Mucosa of rectum (tissue), 2 donors: ENCODE results near the gene IFIH1.

ENCODE experiments used
- H3K27ac ChIP-seq, 2 donors: one replicate each; pipeline ENCODE4 v1.7.0; 2013; ENCODE audit warnings: inconsistent platforms in 2 of 2, low read depth in 2 of 2, low read length in 2 of 2
- H3K27me3 ChIP-seq, 2 donors: one replicate each; pipeline ENCODE4 v1.7.0; 2013; ENCODE audit warnings: low read length in 2 of 2; ENCODE audit not compliant: control insufficient read depth in 2 of 2, insufficient read depth in 2 of 2
- H3K36me3 ChIP-seq, 2 donors: one replicate each; pipeline ENCODE4 v1.7.0; 2013; ENCODE audit warnings: low read length in 2 of 2; ENCODE audit not compliant: control insufficient read depth in 2 of 2, insufficient read depth in 2 of 2
- H3K4me1 ChIP-seq, 2 donors: one replicate each; pipeline ENCODE4 v1.7.0; 2013; ENCODE audit warnings: low read length in 2 of 2, mild to moderate bottlenecking in 1 of 2; ENCODE audit not compliant: control insufficient read depth in 2 of 2, insufficient read depth in 2 of 2
- H3K4me3 ChIP-seq, 2 donors: one replicate each; pipeline ENCODE4 v1.7.0; 2013; ENCODE audit warnings: low read length in 2 of 2
- H3K9ac ChIP-seq, 2 donors: one replicate each; pipeline ENCODE4 v1.7.0; 2013; ENCODE audit warnings: low read length in 2 of 2, low read depth in 1 of 2, mild to moderate bottlenecking in 1 of 2
- H3K9me3 ChIP-seq, 2 donors: one replicate each; pipeline ENCODE4 v1.7.0; 2013; ENCODE audit warnings: low read length in 2 of 2; ENCODE audit not compliant: control insufficient read depth in 2 of 2
- donor health status: healthy.
- donor health status: Normal muscosa, but diverticular disease.

IFIH1 gene

DNA sequence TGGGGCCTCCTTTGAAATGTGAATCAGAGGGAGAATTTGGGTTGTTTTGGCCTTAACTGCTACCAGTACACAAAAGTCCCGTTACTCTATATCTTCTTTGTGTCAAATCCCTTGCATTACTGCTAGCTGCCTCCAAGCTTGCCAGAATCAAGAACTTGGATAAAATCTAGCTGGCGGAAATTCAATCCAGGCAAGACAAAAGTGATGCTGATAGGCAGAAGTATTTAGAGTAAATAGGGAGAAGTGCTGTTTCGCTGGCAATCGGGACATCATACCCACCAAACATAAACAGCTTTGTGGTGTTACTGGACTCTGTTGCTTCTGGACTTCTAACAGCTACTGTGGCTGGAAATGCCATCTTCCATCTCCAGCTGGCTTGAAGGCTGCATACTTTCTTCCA is 2.5 kb downstream of the IFIH1 start:
- no peak overlapping the region for H3K9ac ChIP-seq
- peaks cover 15 to 31% of the 10 kb centered on the region in 2 donors for H3K4me1 ChIP-seq

DNA sequence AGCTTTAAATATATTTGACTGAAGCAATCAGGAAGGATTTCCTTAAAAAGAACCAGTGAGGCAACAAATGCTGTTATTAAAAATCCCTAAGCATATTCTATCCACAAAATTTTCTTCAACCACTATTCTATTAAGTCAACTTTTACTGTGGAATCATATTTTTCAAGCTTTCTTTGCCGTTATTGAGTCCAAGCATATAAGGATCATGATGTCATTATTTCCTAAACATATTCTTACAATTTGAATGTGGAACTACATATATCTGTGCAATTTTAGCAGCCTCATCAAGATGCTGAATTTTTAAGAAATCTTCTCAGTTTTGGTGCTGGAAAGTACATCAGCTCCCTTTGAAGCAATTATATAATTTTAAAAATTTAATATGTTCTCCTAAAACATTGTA is 5.6 kb downstream of the IFIH1 start:
- Histone ChIP-seq H3K9me3 (no peaks in the 10 kb centered on the region), H3K27ac (no peak overlapping the region), H3K4me1 (peaks cover 7 to 18% of the 10 kb centered on the region in 2 donors), H3K27me3 (no peaks in the 10 kb centered on the region), H3K4me3 (no peak overlapping the region), H3K36me3 (peaks cover 5 to 7% of the 10 kb centered on the region in 2 donors), H3K9ac (no peak overlapping the region)

More for the DNA sequence above, 2.5 kb downstream of the IFIH1 start:
- Histone ChIP-seq H3K9me3 (no peaks in the 10 kb centered on the region), H3K36me3 (no peaks in the 10 kb centered on the region), H3K27ac (no peak overlapping the region), H3K27me3 (no peaks in the 10 kb centered on the region), H3K4me3 (peak overlapping the region in 1 of 2 donors; percentile 99)

DNA sequence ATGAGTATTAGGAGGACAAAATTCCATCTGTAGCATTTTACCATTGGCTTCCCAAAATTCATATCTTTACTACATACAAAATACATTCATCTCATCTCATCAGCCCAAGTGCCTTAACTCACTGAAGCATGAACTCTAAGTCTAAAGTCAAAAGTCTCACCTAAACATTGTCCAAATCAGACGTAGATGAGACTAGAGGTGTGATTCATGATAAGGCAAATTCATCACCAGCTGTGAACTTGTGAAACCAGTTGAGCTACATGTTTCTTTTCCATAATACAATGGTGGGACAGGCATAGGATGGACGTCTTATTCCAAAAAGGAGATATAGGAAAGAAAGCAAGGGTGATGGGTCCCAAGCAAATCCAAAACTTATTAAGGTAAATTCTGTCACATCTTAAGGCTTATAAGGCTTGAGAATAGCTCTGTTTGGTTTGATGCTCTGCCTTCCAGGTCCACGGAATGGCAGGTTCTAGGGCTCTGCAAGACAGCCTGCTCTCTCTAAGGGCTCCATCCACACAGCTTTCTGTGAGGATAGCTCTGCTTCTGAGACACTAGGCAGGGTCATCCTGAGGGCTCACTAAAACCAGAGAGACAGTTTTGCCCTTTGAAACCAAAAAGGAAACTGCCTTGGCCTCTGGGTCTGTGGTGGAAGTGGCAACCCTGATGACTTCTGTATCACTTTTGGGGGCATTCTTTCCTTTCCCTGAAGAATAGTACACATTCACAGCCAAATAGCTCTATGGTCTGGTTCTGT is 9.6 kb downstream of the IFIH1 start:
- no peak overlapping the region for H3K27ac ChIP-seq
- no peak overlapping the region for H3K9ac ChIP-seq

DNA sequence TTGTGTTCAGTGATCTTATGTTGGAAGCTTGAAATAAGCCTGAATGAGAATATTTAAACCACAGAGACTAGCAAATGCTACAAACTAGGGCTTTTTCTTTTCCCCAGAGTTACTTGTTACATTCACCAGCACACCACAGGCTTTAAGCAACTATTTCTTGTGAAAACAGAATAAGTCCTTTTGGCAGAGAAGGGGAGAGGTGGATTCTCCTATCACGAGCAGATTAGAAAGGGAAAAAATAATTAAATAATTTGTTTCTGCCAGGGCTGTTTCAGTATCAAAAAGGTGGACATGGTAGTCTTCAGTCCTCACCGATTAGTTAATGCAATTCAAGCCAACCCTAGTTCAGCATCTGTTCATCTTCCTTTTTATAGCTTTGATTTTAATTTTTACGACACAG is 12.6 kb downstream of the IFIH1 start:
- Histone ChIP-seq H3K9me3 (no peaks in the 10 kb centered on the region), H3K4me3 (no peak overlapping the region), H3K4me1 (no peaks in the 10 kb centered on the region), H3K27me3 (no peaks in the 10 kb centered on the region), H3K36me3 (peaks cover 11 to 12% of the 10 kb centered on the region in 2 donors), H3K9ac (no peak overlapping the region), H3K27ac (no peak overlapping the region)

More for the DNA sequence above, 9.6 kb downstream of the IFIH1 start:
- Histone ChIP-seq H3K27me3 (no peaks in the 10 kb centered on the region), H3K9me3 (no peaks in the 10 kb centered on the region), H3K36me3 (peaks cover 11 to 12% of the 10 kb centered on the region in 2 donors), H3K4me3 (no peak overlapping the region), H3K4me1 (no peaks in the 10 kb centered on the region)

DNA sequence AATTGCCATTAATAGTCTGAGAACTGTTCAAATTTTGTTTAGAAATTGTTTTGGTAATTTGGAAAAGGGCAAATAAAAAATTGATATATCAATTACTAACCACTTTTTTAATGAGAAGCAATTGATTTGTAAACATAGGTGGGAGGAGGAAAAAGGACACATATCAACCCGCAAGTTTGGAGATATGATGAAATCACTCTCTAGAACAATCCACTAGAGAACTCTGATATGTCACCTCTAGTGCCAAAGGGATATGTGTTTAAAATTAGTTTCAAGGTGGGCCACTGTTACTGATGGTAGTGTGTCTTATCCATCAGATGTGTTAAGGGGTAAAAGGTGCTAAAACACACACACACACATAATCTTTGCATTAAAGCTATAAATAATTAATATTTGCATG is 16.6 kb downstream of the IFIH1 start:
- Histone ChIP-seq H3K27ac (no peak overlapping the region), H3K36me3 (peaks cover 3 to 13% of the 10 kb centered on the region in 2 donors), H3K4me1 (no peaks in the 10 kb centered on the region), H3K9ac (no peak overlapping the region), H3K27me3 (no peaks in the 10 kb centered on the region), H3K4me3 (no peak overlapping the region), H3K9me3 (no peaks in the 10 kb centered on the region)

DNA sequence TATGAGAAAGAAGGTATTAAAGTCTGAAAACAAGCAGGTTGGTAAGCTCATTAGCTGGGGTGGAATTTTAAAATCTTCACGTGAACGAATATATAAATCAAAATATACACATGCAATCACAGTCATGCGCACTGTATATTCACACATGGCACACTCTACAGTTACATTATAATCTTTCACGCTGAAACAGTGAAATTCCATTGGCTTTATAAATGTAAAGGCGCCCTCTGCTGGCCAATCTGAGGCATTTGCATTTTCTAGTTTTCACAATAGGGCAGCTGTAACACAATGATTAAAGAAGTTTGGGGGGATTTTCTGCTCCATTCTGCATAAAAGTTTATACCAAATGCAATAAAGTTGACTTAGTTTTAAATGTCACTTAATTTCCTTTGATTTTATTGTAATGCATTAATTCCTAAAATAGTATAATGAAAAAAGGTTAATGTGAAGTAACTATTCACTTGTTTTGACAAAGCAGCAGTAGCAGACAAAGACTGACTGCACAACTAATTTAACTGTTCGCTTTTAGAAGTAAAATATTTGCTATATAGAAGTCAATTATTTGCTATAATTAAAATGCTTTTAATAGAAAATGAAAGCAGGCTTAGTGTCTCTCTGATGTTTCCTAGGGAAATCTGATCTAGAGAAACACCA is 17.2 kb downstream of the IFIH1 start:
- H3K4me1 ChIP-seq = no peaks in the 10 kb centered on the region
- no peak overlapping the region for H3K9ac ChIP-seq
- H3K27ac ChIP-seq = no peak overlapping the region
- no peak overlapping the region for H3K4me3 ChIP-seq
- no peaks in the 10 kb centered on the region for H3K9me3 ChIP-seq
- H3K27me3 ChIP-seq = no peaks in the 10 kb centered on the region
- H3K36me3 ChIP-seq = peaks cover 3 to 13% of the 10 kb centered on the region in 2 donors

DNA sequence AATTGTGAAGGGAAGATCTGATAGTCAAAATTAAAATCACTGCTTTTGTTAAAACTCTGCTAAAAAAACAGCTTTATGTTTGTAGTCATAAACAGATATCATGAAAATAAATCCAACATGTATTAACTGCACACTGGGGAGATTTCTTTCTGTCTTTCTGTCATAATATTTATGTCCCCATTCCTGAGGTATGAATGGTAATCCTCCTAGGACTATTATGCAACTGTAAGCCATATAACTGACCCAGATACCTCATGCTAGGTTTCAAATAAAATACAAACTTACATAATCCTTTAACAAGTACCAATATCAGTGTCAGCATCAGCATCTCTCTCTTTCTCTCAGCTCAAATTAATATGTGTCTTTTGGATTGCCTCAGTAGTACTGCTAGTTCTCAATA is 18.2 kb downstream of the IFIH1 start:
- Histone ChIP-seq H3K9ac (no peak overlapping the region), H3K27ac (no peak overlapping the region), H3K9me3 (no peaks in the 10 kb centered on the region), H3K4me1 (no peaks in the 10 kb centered on the region), H3K27me3 (no peaks in the 10 kb centered on the region), H3K4me3 (no peak overlapping the region), H3K36me3 (peaks cover 3 to 7% of the 10 kb centered on the region in 2 donors)

DNA sequence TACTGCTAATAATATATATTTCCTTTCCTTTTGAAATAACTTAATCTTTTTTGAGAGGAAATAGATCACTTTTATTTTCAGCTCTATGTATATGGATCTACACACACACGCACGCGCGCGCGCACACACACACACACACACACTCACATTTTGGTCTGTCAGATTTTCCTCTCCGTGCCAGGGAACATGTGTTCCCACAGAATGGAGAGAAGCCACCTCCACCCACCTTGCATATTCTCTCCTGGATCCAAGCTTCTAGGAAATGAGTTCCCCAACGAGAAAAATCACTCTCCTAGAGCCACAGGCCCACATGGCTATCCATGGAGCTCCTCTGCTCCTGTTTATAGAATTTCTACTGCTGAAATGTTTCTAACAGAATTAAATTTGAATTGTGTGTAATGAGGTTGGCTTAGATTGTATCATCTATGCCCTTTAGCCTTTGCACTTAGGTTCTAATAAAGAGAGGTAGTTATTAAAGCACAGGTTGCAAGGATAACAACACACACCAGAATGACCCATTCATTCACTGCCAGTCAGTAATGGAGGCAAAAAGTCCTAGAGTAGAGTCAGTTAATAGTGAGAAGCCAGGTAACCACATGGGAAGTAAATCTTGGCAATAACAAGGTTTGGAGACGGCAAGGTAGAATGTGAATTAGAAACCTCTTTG is 19.7 kb downstream of the IFIH1 start:
- Histone ChIP-seq H3K27me3 (no peaks in the 10 kb centered on the region), H3K4me3 (no peak overlapping the region), H3K9me3 (no peaks in the 10 kb centered on the region), H3K4me1 (no peaks in the 10 kb centered on the region), H3K9ac (no peak overlapping the region), H3K36me3 (peaks cover 0 to 7% of the 10 kb centered on the region in 2 donors), H3K27ac (no peak overlapping the region)

DNA sequence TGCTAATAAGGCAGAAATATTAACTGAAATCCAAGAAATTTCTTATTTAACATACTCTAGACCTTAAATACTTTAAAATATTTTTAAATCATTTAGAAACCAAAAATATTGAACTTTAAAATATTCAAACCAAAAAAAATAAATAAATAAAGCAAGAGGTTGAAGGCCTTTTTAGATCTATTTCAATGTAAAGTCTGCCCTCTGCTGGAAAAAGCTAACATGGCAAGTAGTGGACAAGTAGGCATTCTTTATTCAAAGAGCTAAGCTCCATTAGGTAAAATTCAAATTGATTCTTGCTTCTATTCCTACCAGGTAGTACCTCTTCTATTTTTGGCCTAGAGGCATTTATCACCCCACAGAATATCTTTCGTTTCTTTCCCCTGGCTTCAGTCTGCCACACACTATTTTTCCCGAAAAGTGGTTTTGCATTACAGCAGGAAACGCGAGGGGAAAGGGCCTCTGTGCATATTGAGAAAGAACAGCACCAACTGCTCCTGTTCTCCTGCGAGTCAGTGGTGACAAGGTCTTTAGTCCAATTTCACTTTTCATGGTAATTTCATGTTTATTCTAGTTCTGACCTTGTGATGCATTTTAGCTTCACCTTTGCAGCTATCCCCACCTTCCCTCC is 20.4 kb downstream of the IFIH1 start:
- Histone ChIP-seq H3K4me1 (no peaks in the 10 kb centered on the region), H3K4me3 (no peak overlapping the region), H3K27ac (no peak overlapping the region), H3K27me3 (no peaks in the 10 kb centered on the region), H3K9ac (no peak overlapping the region), H3K36me3 (peaks cover 0 to 10% of the 10 kb centered on the region in 2 donors), H3K9me3 (no peaks in the 10 kb centered on the region)

DNA sequence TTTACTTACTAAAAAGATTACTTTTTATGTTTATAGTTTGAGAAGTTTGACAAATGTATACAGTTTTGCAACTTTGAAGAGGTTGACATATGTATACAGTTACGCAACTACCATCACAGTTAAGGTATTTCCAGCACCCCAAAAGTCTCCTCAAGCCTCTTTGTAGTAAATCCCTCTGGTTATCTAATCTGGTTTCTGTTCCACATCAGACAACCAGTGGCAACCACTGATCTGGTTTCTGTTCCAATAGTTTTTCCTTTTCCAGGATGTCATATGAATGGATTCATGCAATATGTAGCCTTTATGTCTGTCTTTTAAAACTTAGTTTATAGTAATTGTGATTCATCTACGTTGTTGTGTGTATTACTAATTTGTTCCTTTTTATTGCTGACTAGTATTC is 23.5 kb downstream of the IFIH1 start:
- Histone ChIP-seq H3K27ac (no peak overlapping the region), H3K4me3 (no peak overlapping the region)

More for the DNA sequence above, 23.5 kb downstream of the IFIH1 start:
- peaks cover 0 to 10% of the 10 kb centered on the region in 2 donors for H3K36me3 ChIP-seq
- H3K4me1 ChIP-seq = no peaks in the 10 kb centered on the region
- no peaks in the 10 kb centered on the region for H3K27me3 ChIP-seq
- H3K9me3 ChIP-seq = no peaks in the 10 kb centered on the region
- no peak overlapping the region for H3K9ac ChIP-seq
